ENCODE results near the gene RAP2A. TPM values are rescaled to one million over a fixed set of nuclear protein-coding genes. Genes with fewer than 3 reads are reported as not detected.

Gene RAP2A
- total RNA-seq, 1 experiment from 2014 or later = 28.4 TPM

GRCh38 chr13:97506511-97506910, 72.5 kb downstream of the RAP2A start:
- in situ Hi-C loops (cut with HindIII; ENCODE audit: low pct_unique_long_range_greater_than_20kb, low sequenced_read_pairs) = no loop called here
- DNase-seq (ENCODE audit: low read depth, low spot score) = peak; percentile 89

- no peak for DNase-seq (ENCODE audit: low read depth, low spot score)
- in situ Hi-C loops (cut with HindIII; ENCODE audit: low pct_unique_long_range_greater_than_20kb, low sequenced_read_pairs) = no loop called here
These were observed 78.8 kb downstream of the RAP2A start for GRCh38 chr13:97512732-97513131.

- in situ Hi-C loops (cut with HindIII; ENCODE audit: low pct_unique_long_range_greater_than_20kb, low sequenced_read_pairs) = no loop called here
- no peak for DNase-seq (ENCODE audit: low read depth, low spot score)
These were observed 81.7 kb downstream of the RAP2A start for GRCh38 chr13:97515643-97516042.

GRCh38 chr13:97517967-97518366, 84.0 kb downstream of the RAP2A start:
- DNase-seq (ENCODE audit: low read depth, low spot score) = no peak
- in situ Hi-C loops (cut with HindIII; ENCODE audit: low pct_unique_long_range_greater_than_20kb, low sequenced_read_pairs) = no loop called here

Small RNA genes within 50 kb of the gene (small RNA-seq; reads per million reads assigned to genes)
- gene AL442067.1 = 0 reads per million in 2 experiments

Other genes with a start within 250 kb of the RAP2A start
- 13.8 and 17.9 TPM in 2 replicates for gene MBNL2, start 211.8 kb upstream of the RAP2A start, total RNA-seq (2014; rRNA removed; shearing (Covaris generic))